GM12878 (cell line): ENCODE measurements around the gene RAB34. TPM values are rescaled to one million over a fixed set of nuclear protein-coding genes. Genes with fewer than 3 reads are reported as not detected.

Source experiments
- ATAC-seq: fragments of 200-7000 bp; cut with Tn5 transposase; 3 replicates; pipeline ENCODE4 v1.9.1; 2020; ENCODE audit warnings: mild to moderate bottlenecking, moderate library complexity
- BruUV-seq: library from RNA; stranded (reverse); fragments of 400-500 nt; replicated peaks from 2 replicates; lab custom pipeline; 2021; lab: Mats Ljungman, UMichigan
- CTCF ChIA-PET: fragments of 300-600 bp; sonication (Branson Sonifier 250); formaldehyde crosslinking; extraction: SDS; loops from one replicate; lab custom pipeline; 2021; ENCODE audit warnings: inconsistent platforms; lab: Yijun Ruan, JAX
- POLR2A ChIA-PET: fragments of 350-600 bp; formaldehyde crosslinking; extraction: SDS; loops from one replicate; lab custom pipeline; 2021; ENCODE audit warnings: inconsistent platforms; lab: Charles Lee
- RAD21 ChIA-PET: fragments of 300-600 bp; sonication (Branson Sonifier 250); formaldehyde crosslinking; loops from one replicate; lab custom pipeline; 2023; ENCODE audit warnings: antibody characterized with exemption; ENCODE audit not compliant: unreplicated experiment; lab: Charles Lee
- SMC1A ChIA-PET: fragments of 300-600 bp; sonication (Branson Sonifier 250); formaldehyde crosslinking; loops from one replicate; lab custom pipeline; 2023; ENCODE audit not compliant: unreplicated experiment, uncharacterized antibody; lab: Charles Lee
- DNase-seq: peaks from one replicate; pipeline ENCODE4 v3.0.0-alpha.2; 2011; ENCODE audit warnings: low read depth, low spot score
- FAIRE-seq: peaks from 3 replicates; lab custom pipeline; 2011; peaks lifted over from hg19 to GRCh38; lab: Jason Lieb, UNC
- H2AFZ ChIP-seq: 2 replicates; pipeline ENCODE4 v1.6.0; 2011; ENCODE audit warnings: low read depth, low read length, control low read depth; ENCODE audit not compliant: control insufficient read depth
- H3K27ac ChIP-seq: 2 replicates; pipeline ENCODE4 v1.5.1; 2011; ENCODE audit warnings: control low read depth; ENCODE audit not compliant: control insufficient read depth, insufficient read depth
- H3K27me3 ChIP-seq, 2 experiments: replicated peaks in 1 of 2; 2 replicates each; pipeline versions ENCODE4 v1.6.0 to v1.6.1; 2011; ENCODE audit warnings: low read length in 1 of 2; ENCODE audit not compliant: control insufficient read depth in 2 of 2, insufficient read depth in 2 of 2
- H3K36me3 ChIP-seq, 2 experiments: 2 replicates each; pipeline ENCODE4 v1.5.1; 2011; ENCODE audit warnings: low read length in 1 of 2; ENCODE audit not compliant: control insufficient read depth in 2 of 2, insufficient read depth in 2 of 2
- H3K4me1 ChIP-seq: 2 replicates; pipeline ENCODE4 v1.6.1; 2011; ENCODE audit warnings: mild to moderate bottlenecking, low read length, moderate library complexity, mixed read lengths; ENCODE audit not compliant: control insufficient read depth, insufficient read depth
- H3K4me2 ChIP-seq: 2 replicates; pipeline ENCODE4 v1.6.0; 2011; ENCODE audit warnings: control low read depth; ENCODE audit not compliant: control insufficient read depth, insufficient read depth
- H3K4me3 ChIP-seq: fragments of 200-600 bp; sonication (generic); 2 replicates; pipeline ENCODE4 v1.5.1; 2016
- H3K79me2 ChIP-seq: 2 replicates; pipeline ENCODE4 v1.6.0; 2011; ENCODE audit warnings: low read length; ENCODE audit not compliant: control insufficient read depth, insufficient read depth
- H3K9ac ChIP-seq: 2 replicates; pipeline ENCODE4 v1.8.0; 2011; ENCODE audit warnings: low read length, control low read depth, mixed read lengths; ENCODE audit not compliant: control insufficient read depth, insufficient read depth
- H3K9me3 ChIP-seq: replicated peaks from 3 replicates; pipeline ENCODE4 v1.5.1; 2011; ENCODE audit warnings: mild to moderate bottlenecking, low read length; ENCODE audit not compliant: control insufficient read depth, insufficient read depth
- H4K20me1 ChIP-seq: 2 replicates; pipeline ENCODE4 v1.6.0; 2011; ENCODE audit not compliant: control insufficient read depth, insufficient read depth
- BCL11A ChIP-seq: IDR thresholded peaks from 2 replicates; pipeline ENCODE4 v1.6.1; 2011; ENCODE audit warnings: low read depth, low read length
- CBFB ChIP-seq: IDR thresholded peaks from 2 replicates; pipeline ENCODE4 v1.6.1; 2016; ENCODE audit warnings: antibody characterized with exemption, low read depth
- CREB1 ChIP-seq: IDR thresholded peaks from 2 replicates; pipeline ENCODE4 v1.6.1; 2012; ENCODE audit warnings: low read depth, mild to moderate bottlenecking, inconsistent platforms
- EED ChIP-seq: sonication (generic); IDR thresholded peaks from 2 replicates; pipeline ENCODE4 v1.6.1; 2016; ENCODE audit warnings: antibody characterized with exemption, low read depth
- GATAD2B ChIP-seq: fragments of 450-650 bp; conservative IDR thresholded peaks from 2 replicates; pipeline ENCODE4 v1.6.1; 2017; ENCODE audit warnings: low read depth, mild to moderate bottlenecking, moderate library complexity
- IKZF1 ChIP-seq: fragments of 450-650 bp; conservative IDR thresholded peaks from 2 replicates; pipeline ENCODE4 v1.6.1; 2017; ENCODE audit warnings: antibody characterized with exemption, mild to moderate bottlenecking
- IRF4 ChIP-seq: IDR thresholded peaks from 2 replicates; pipeline ENCODE4 v1.6.1; 2011; ENCODE audit warnings: low read depth, low read length
- MEF2B ChIP-seq: fragments of 450-650 bp; IDR thresholded peaks from 2 replicates; pipeline ENCODE4 v1.6.1; 2018; ENCODE audit warnings: mild to moderate bottlenecking, moderate library complexity; ENCODE audit not compliant: partially characterized antibody, poor library complexity, severe bottlenecking
- MTA2 ChIP-seq: fragments of 450-650 bp; IDR thresholded peaks from 2 replicates; pipeline ENCODE4 v1.6.1; 2016; ENCODE audit warnings: low read depth, mild to moderate bottlenecking, moderate library complexity
- NR2F1 ChIP-seq: fragments of 450-650 bp; conservative IDR thresholded peaks from 2 replicates; pipeline ENCODE4 v1.6.1; 2017; ENCODE audit warnings: mild to moderate bottlenecking
- NRF1 ChIP-seq: conservative IDR thresholded peaks from 2 replicates; pipeline ENCODE4 v1.6.1; 2011; ENCODE audit warnings: mild to moderate bottlenecking, low read depth, low read length, improper control_type of control experiment
- PBX3 ChIP-seq: IDR thresholded peaks from 2 replicates; pipeline ENCODE4 v1.6.1; 2011; ENCODE audit warnings: mild to moderate bottlenecking, low read depth, low read length, moderate library complexity; ENCODE audit not compliant: insufficient replicate concordance
- SP1 ChIP-seq: IDR thresholded peaks from one replicate; pipeline ENCODE4 v1.6.1; 2011; ENCODE audit warnings: low read depth, low read length
- TCF12 ChIP-seq: IDR thresholded peaks from 2 replicates; pipeline ENCODE4 v1.6.1; 2011; ENCODE audit warnings: low read depth, mild to moderate bottlenecking, low read length
- ZBTB33 ChIP-seq: fragments of 450-650 bp; IDR thresholded peaks from 2 replicates; pipeline ENCODE4 v1.6.1; 2017; ENCODE audit warnings: mild to moderate bottlenecking
- ZNF687 ChIP-seq: fragments of 450-650 bp; IDR thresholded peaks from 2 replicates; pipeline ENCODE4 v1.6.1; 2017; ENCODE audit warnings: mild to moderate bottlenecking, moderate library complexity
- WGBS: methylation state at CpG from one replicate; pipeline ENCODE4 v1.1.6; 2016; ENCODE audit warnings: low lambda C conversion rate; ENCODE audit not compliant: insufficient replicate concordance, insufficient coverage; ENCODE audit errors: missing lambda C conversion rate; 5-methylcytosine and 5-hydroxymethylcytosine counted together
- in situ Hi-C: fragments of 300-500 bp; cut with MboI; formaldehyde crosslinking; loops from 9 replicates; pipeline ENCODE4 v1.14.3; 2018; ENCODE audit warnings: mixed read lengths
- intact Hi-C: fragments of 100-400 bp; cut with micrococcal nuclease; formaldehyde crosslinking; loops from one replicate; pipeline ENCODE4 v1.14.2; 2022; ENCODE audit not compliant: unreplicated experiment
- polyA plus RNA-seq, 11 experiments: library from polyadenylated mRNA; depleted of rRNA in 4 of 11; unstranded in 6 of 11; stranded (reverse) in 5 of 11; fragments of >200 nt; fragmentation: Nextera tagmentation in 4 of 11; fragmentation: Illumina TruSeq in 1 of 11; extraction: Ambion mirVana in 4 of 11; extraction: Trizol in 1 of 11; gene quantifications; 1 replicate in 1 of 11; 2 replicates in 10 of 11; pipeline versions ENCODE4 v1.2.1 to v1.2.3, GENCODE V29; 2011 to 2016; ENCODE audit warnings: inconsistent platforms in 2 of 11, missing spikeins in 2 of 11, low read depth in 1 of 11
- total RNA-seq, 4 experiments: library from RNA; depleted of rRNA in 3 of 4; stranded (reverse); fragments of >200 nt in 3 of 4; fragmentation: Illumina TruSeq in 1 of 4; extraction: Trizol in 1 of 4; gene quantifications; 2 replicates each; pipeline versions ENCODE4 v1.2.1 to v1.2.3, GENCODE V29; 2013 to 2021

Gene RAB34
- total and polyA plus RNA-seq, 10 of the 15 experiments (the other 5 are each of a cell fraction or from before 2014, with no cell fraction given): 0.37 to 46.4 (median 32.8) TPM

GRCh38 chr17:28763137-28763799 lies 45.6 kb upstream of the RAB34 start:
- H3K36me3 ChIP-seq: peaks cover 11 to 25% of the 10 kb centered on the region in 2 experiments
- ChIA-PET RAD21 (interaction anchor here (0.6 to 6.1 kb wide), 51 partner anchors 9 to 628 kb away, joined by 3 to 109 read pairs (median 5); partner anchors contain the start of genes DHRS13, ERAL1, FAM222B and FLOT2), CTCF (interaction anchor here (0.6 to 7.3 kb wide), 60 partner anchors 10 to 354 kb away, joined by 3 to 175 read pairs (median 8); partner anchors contain the start of genes DHRS13, ERAL1, FAM222B and FLOT2), SMC1A (interaction anchor here (0.6 to 4.9 kb wide), 49 partner anchors 11 to 196 kb away, joined by 3 to 60 read pairs (median 4); partner anchors contain the start of genes DHRS13, FAM222B, FLOT2 and NEK8), POLR2A (interaction anchor here (0.5 to 3.6 kb wide), 14 partner anchors 11 to 335 kb away, joined by 3 to 19 read pairs (median 4); partner anchors contain the start of genes DHRS13 and TLCD1)
- peak overlapping the region; percentile 48 for H3K27ac ChIP-seq
- ATAC-seq (peak; percentile 92), DNase-seq (no peak), FAIRE-seq (peak; percentile 86)
- H3K27me3 ChIP-seq: no peaks in the 10 kb centered on the region
- no TSS peak for BruUV-seq
- no peak overlapping the region for H3K4me3 ChIP-seq
- no peaks in the 10 kb centered on the region; the same call in 1 of the 2 replicates for H4K20me1 ChIP-seq
- peaks cover 15% of the 10 kb centered on the region for H3K4me1 ChIP-seq
- no peak overlapping the region for H2AFZ ChIP-seq
- in situ Hi-C loops (no loop called here), intact Hi-C loops (loop anchor here (1.0 to 5.0 kb wide), 5 partner anchors 36 to 153 kb away; partner anchors contain the start of gene FAM222B)
- no peaks in the 10 kb centered on the region for H3K79me2 ChIP-seq
- no peak overlapping the region; the same call in 1 of the 2 replicates for H3K9ac ChIP-seq
- 6% methylated on average over 1 of the region's 1 CpG for WGBS
- peak overlapping the region; percentile 59 for H3K4me2 ChIP-seq
- H3K9me3 ChIP-seq: no peaks in the 10 kb centered on the region
- TF ChIP-seq CBFB: peak; percentile 59; the same call in 1 of the 2 replicates
- peak; percentile 11 for TF ChIP-seq MEF2B
- peak; percentile 67; the same call in 1 of the 2 replicates for TF ChIP-seq IRF4
- 0 out of 2 replicates have a peak, but pooled peaks have one; percentile 19 for TF ChIP-seq NR2F1
- peak; percentile 74 for TF ChIP-seq EED
- 0 out of 2 replicates have a peak, but pooled peaks have one; percentile 15 for TF ChIP-seq ZNF687
- TF ChIP-seq CREB1: 0 out of 2 replicates have a peak, but pooled peaks have one; percentile 7
- peak; percentile 73 for TF ChIP-seq IKZF1
- peak; percentile 17; the same call in 1 of the 2 replicates for TF ChIP-seq BCL11A
- no peak for TF ChIP-seq PBX3
- no peak for TF ChIP-seq GATAD2B
- TF ChIP-seq ZBTB33: 0 out of 2 replicates have a peak, but pooled peaks have one; percentile 3
- no peak for TF ChIP-seq SP1
- TF ChIP-seq TCF12: no peak
- TF ChIP-seq MTA2: peak; percentile 39; the same call in 1 of the 2 replicates
- no peak for TF ChIP-seq NRF1
